Measurements from ENCODE around the gene VILL. TPM values are rescaled to one million over a fixed set of nuclear protein-coding genes. Genes with fewer than 3 reads are reported as not detected.

VILL gene
- polyA plus RNA-seq, 1 of the 3 experiments (the other 2 are of a cell fraction): 8.8 TPM

- Histone ChIP-seq H3K79me2 (ENCODE audit: insufficient read depth) (no peaks in the 10 kb centered on the region), H3K4me1 (ENCODE audit: control insufficient read depth in 1 of 2, insufficient read depth in 2 of 2, low read depth in 1 of 2, low read length in 1 of 2) (peaks cover 0 to 3% of the 10 kb centered on the region in 2 experiments; a peak in 1 of 4 replicates), H4K20me1 (ENCODE audit: insufficient read depth) (no peaks in the 10 kb centered on the region), H3F3A (replicated peaks; ENCODE audit: insufficient read depth) (no peaks in the 10 kb centered on the region), H2AFZ (ENCODE audit: low read depth) (no peak overlapping the region), H3K9me2 (no peaks in the 10 kb centered on the region), H3K36me3 (replicated peaks in 1 of 2; ENCODE audit: control insufficient read depth in 1 of 2, insufficient read depth in 2 of 2, low read length in 1 of 2) (peaks cover 12 to 33% of the 10 kb centered on the region in 2 experiments), H3K4me3 (ENCODE audit: low read depth in 2 of 2, low read length in 1 of 2) (no peak overlapping the region), H3K27ac (ENCODE audit: low read depth in 2 of 2, low read length in 1 of 2) (no peak overlapping the region; a peak in 1 of 4 replicates), H3K9me3 (no peaks in the 10 kb centered on the region), H3K4me2 (no peak overlapping the region), H3K27me3 (ENCODE audit: insufficient read depth) (no peaks in the 10 kb centered on the region), H3K9ac (no peak overlapping the region)
- ChIA-PET CTCF (interaction anchor here (1.2 to 4.4 kb wide), 7 partner anchors 10 to 34 kb away, joined by 3 to 33 read pairs (median 9); no protein-coding TSS in a partner anchor), POLR2A (no interaction called here)
- WGBS (ENCODE audit: low lambda C conversion rate): 97% methylated on average over 8 of the region's 15 CpGs
- no peak for DNase-seq
- no peak for TF ChIP-seq CTCF (IDR thresholded peaks at IDR 0.05)
- TF ChIP-seq RXRA (IDR thresholded peaks at IDR 0.05; ENCODE audit: borderline replicate concordance, low read depth): no peak
- TF ChIP-seq TEAD4 (IDR thresholded peaks at IDR 0.05; ENCODE audit: borderline replicate concordance, insufficient read depth): no peak
- TF ChIP-seq PBX3 (IDR thresholded peaks at IDR 0.05): no peak
- no peak for TF ChIP-seq YY1 (IDR thresholded peaks at IDR 0.05; ENCODE audit: low read depth)
Observed at GRCh38 chr3:37968813-37969595, 21.6 kb upstream of the VILL start.

GRCh38 chr3:37969596-37970100 lies 20.9 kb upstream of the VILL start:
- WGBS (ENCODE audit: low lambda C conversion rate): 100% methylated on average over 5 of the region's 7 CpGs
- Histone ChIP-seq H3K4me2 (no peak overlapping the region), H2AFZ (ENCODE audit: low read depth) (no peak overlapping the region)

More at GRCh38 chr3:37969596-37970100, 20.9 kb upstream of the VILL start:
- Histone ChIP-seq H3K4me1 (ENCODE audit: control insufficient read depth in 1 of 2, insufficient read depth in 2 of 2, low read depth in 1 of 2, low read length in 1 of 2) (peaks cover 0 to 3% of the 10 kb centered on the region in 2 experiments; a peak in 1 of 4 replicates), H3K27me3 (ENCODE audit: insufficient read depth) (no peaks in the 10 kb centered on the region), H3F3A (replicated peaks; ENCODE audit: insufficient read depth) (no peaks in the 10 kb centered on the region), H3K79me2 (ENCODE audit: insufficient read depth) (no peaks in the 10 kb centered on the region), H3K27ac (ENCODE audit: low read depth in 2 of 2, low read length in 1 of 2) (no peak overlapping the region), H3K9me3 (no peaks in the 10 kb centered on the region), H3K9me2 (no peaks in the 10 kb centered on the region), H3K36me3 (replicated peaks in 1 of 2; ENCODE audit: control insufficient read depth in 1 of 2, insufficient read depth in 2 of 2, low read length in 1 of 2) (peaks cover 12 to 33% of the 10 kb centered on the region in 2 experiments), H3K4me3 (ENCODE audit: low read depth in 2 of 2, low read length in 1 of 2) (no peak overlapping the region), H3K9ac (no peak overlapping the region), H4K20me1 (ENCODE audit: insufficient read depth) (no peaks in the 10 kb centered on the region)
- DNase-seq: no peak
- ChIA-PET POLR2A (no interaction called here), CTCF (interaction anchor here (1.5 to 4.4 kb wide), 2 partner anchors 13 to 27 kb away, joined by 7 to 33 read pairs; no protein-coding TSS in a partner anchor)
- TF ChIP-seq EP300 (IDR thresholded peaks at IDR 0.05; ENCODE audit: borderline replicate concordance in 1 of 2, low read depth in 1 of 2, low read length in 1 of 2) (no peak), TCF12 (IDR thresholded peaks at IDR 0.05) (no peak), SMC3 (IDR thresholded peaks at IDR 0.05; ENCODE audit: low read depth, low read length) (no peak), RAD21 (IDR thresholded peaks at IDR 0.05; ENCODE audit: low read length) (no peak), FOXJ3 (CRISPR knock-in tag; IDR thresholded peaks at IDR 0.05) (no peak), NFIC (IDR thresholded peaks at IDR 0.05; ENCODE audit: borderline replicate concordance) (no peak), FOXM1 (IDR thresholded peaks at IDR 0.05; ENCODE audit: low read depth) (no peak), MXI1 (IDR thresholded peaks at IDR 0.05; ENCODE audit: low read depth, low read length) (no peak), NRF1 (IDR thresholded peaks at IDR 0.05; ENCODE audit: low read depth, low read length) (no peak), PBX3 (IDR thresholded peaks at IDR 0.05) (no peak), ELF1 (IDR thresholded peaks at IDR 0.05) (no peak), GABPA (IDR thresholded peaks at IDR 0.05; ENCODE audit: low read depth) (no peak), TEAD4 (IDR thresholded peaks at IDR 0.05; ENCODE audit: borderline replicate concordance, insufficient read depth) (no peak), MEF2A (IDR thresholded peaks at IDR 0.05; ENCODE audit: borderline replicate concordance, low read depth) (no peak), SIN3A (IDR thresholded peaks at IDR 0.05; ENCODE audit: borderline replicate concordance, low read depth, low read length) (no peak)
- TF ChIP-seq, protein P1, sequence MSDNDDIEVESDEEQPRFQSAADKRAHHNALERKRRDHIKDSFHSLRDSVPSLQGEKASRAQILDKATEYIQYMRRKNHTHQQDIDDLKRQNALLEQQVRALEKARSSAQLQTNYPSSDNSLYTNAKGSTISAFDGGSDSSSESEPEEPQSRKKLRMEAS (IDR thresholded peaks at IDR 0.05; ENCODE audit: low read depth): no peak

Measured in SK-N-SH (cell line).